NCI-H226 (cell line): ENCODE measurements around the gene NEGR1.

ENCODE experiments used
- DNase-seq: peaks from one replicate; pipeline ENCODE4 v3.0.0-alpha.2; 2015

The NEGR1 gene

GRCh38 chr1:72229893-72230292 lies 52.4 kb downstream of the NEGR1 start:
- peak; percentile 2 for DNase-seq

GRCh38 chr1:72227667-72228066 lies 54.7 kb downstream of the NEGR1 start:
- no peak for DNase-seq

GRCh38 chr1:72224506-72224905 lies 57.8 kb downstream of the NEGR1 start:
- DNase-seq = no peak

GRCh38 chr1:72221811-72222210 lies 60.5 kb downstream of the NEGR1 start:
- no peak for DNase-seq

- no peak for DNase-seq
These were observed 64.1 kb downstream of the NEGR1 start for GRCh38 chr1:72218141-72218739.

- no peak for DNase-seq
These were observed 75.3 kb downstream of the NEGR1 start for GRCh38 chr1:72207059-72207458.

- DNase-seq = no peak
These were observed 79.6 kb downstream of the NEGR1 start for GRCh38 chr1:72202761-72203160.

- DNase-seq = no peak
These were observed 84.6 kb downstream of the NEGR1 start for GRCh38 chr1:72197786-72198185.

- DNase-seq = no peak
These were observed 95.5 kb downstream of the NEGR1 start for GRCh38 chr1:72186733-72187307.

GRCh38 chr1:72184099-72184701 lies 98.1 kb downstream of the NEGR1 start:
- DNase-seq = no peak

- DNase-seq = no peak
These were observed 99.5 kb downstream of the NEGR1 start for GRCh38 chr1:72182859-72183258.

- DNase-seq = no peak
These were observed 104.1 kb downstream of the NEGR1 start for GRCh38 chr1:72178266-72178665.

GRCh38 chr1:72177711-72178110 lies 104.6 kb downstream of the NEGR1 start:
- DNase-seq = no peak

GRCh38 chr1:72170246-72170645 lies 112.1 kb downstream of the NEGR1 start:
- no peak for DNase-seq

GRCh38 chr1:72166426-72166825 lies 115.9 kb downstream of the NEGR1 start:
- DNase-seq = no peak

- DNase-seq = no peak
These were observed 131.8 kb downstream of the NEGR1 start for GRCh38 chr1:72150508-72150907.

- no peak for DNase-seq
These were observed 140.5 kb downstream of the NEGR1 start for GRCh38 chr1:72141875-72142274.

GRCh38 chr1:72140222-72140621 lies 142.1 kb downstream of the NEGR1 start:
- DNase-seq = peak; percentile 29

GRCh38 chr1:72137656-72138055 lies 144.7 kb downstream of the NEGR1 start:
- DNase-seq = no peak

- no peak for DNase-seq
These were observed 152.5 kb downstream of the NEGR1 start for GRCh38 chr1:72129869-72130268.

GRCh38 chr1:72122099-72122880 lies 160.0 kb downstream of the NEGR1 start:
- no peak for DNase-seq

GRCh38 chr1:72119491-72119890 lies 162.8 kb downstream of the NEGR1 start:
- no peak for DNase-seq

- no peak for DNase-seq
These were observed 164.7 kb downstream of the NEGR1 start for GRCh38 chr1:72117621-72118020.

GRCh38 chr1:72115290-72115689 lies 167.0 kb downstream of the NEGR1 start:
- DNase-seq = no peak
